Mesendoderm (in vitro differentiated cells): ENCODE results near the gene DNAAF1.
"Not testable (repeated sequence)": the region's sequence is repeated elsewhere in the genome, so short reads cannot be mapped to it uniquely, and the experiment has no call there.

Experiments used
- DNase-seq: peaks from one replicate; pipeline ENCODE4 v3.0.0; 2013
- H2AK5ac ChIP-seq: 2 replicates; pipeline ENCODE4 v1.6.1; 2013; ENCODE audit warnings: low read length, inconsistent platforms
- H2BK120ac ChIP-seq: 2 replicates; pipeline ENCODE4 v1.6.1; 2013; ENCODE audit warnings: low read depth, mild to moderate bottlenecking, low read length, moderate library complexity, mixed read lengths
- H2BK15ac ChIP-seq: replicated peaks from 2 replicates; pipeline ENCODE4 v1.6.1; 2013; ENCODE audit warnings: low read depth, mild to moderate bottlenecking, moderate library complexity
- H2BK5ac ChIP-seq: 2 replicates; pipeline ENCODE4 v1.6.1; 2013; ENCODE audit warnings: low read length, inconsistent platforms
- H3K18ac ChIP-seq: 2 replicates; pipeline ENCODE4 v1.6.1; 2013; ENCODE audit warnings: mild to moderate bottlenecking, low read length, mixed read lengths
- H3K23ac ChIP-seq: one replicate; pipeline ENCODE4 v1.6.1; 2013; ENCODE audit warnings: low read length
- H3K27ac ChIP-seq: 2 replicates; pipeline ENCODE4 v1.5.1; 2013; ENCODE audit warnings: low read depth, mild to moderate bottlenecking, inconsistent platforms, low read length, moderate library complexity
- H3K27me3 ChIP-seq: 2 replicates; pipeline ENCODE4 v1.6.1; 2013; ENCODE audit warnings: low read length, control low read depth, mild to moderate bottlenecking, inconsistent platforms; ENCODE audit not compliant: insufficient read depth, poor library complexity
- H3K36me3 ChIP-seq: 2 replicates; pipeline ENCODE4 v1.6.1; 2013; ENCODE audit warnings: low read length, inconsistent platforms; ENCODE audit not compliant: control insufficient read depth, insufficient read depth
- H3K4ac ChIP-seq: one replicate; pipeline ENCODE4 v1.6.1; 2013; ENCODE audit warnings: low read depth, mild to moderate bottlenecking, low read length, moderate library complexity
- H3K4me1 ChIP-seq: 2 replicates; pipeline ENCODE4 v1.6.1; 2013; ENCODE audit warnings: low read depth, low read length, inconsistent platforms; ENCODE audit not compliant: control insufficient read depth
- H3K4me2 ChIP-seq: 2 replicates; pipeline ENCODE4 v1.6.1; 2013; ENCODE audit warnings: low read length
- H3K4me3 ChIP-seq: 2 replicates; pipeline ENCODE4 v1.5.1; 2013; ENCODE audit warnings: mild to moderate bottlenecking, low read length
- H3K56ac ChIP-seq: one replicate; pipeline ENCODE4 v1.6.1; 2013; ENCODE audit warnings: low read length
- H3K79me1 ChIP-seq: 2 replicates; pipeline ENCODE4 v1.6.1; 2013; ENCODE audit warnings: low read length, inconsistent platforms
- H3K79me2 ChIP-seq: 2 replicates; pipeline ENCODE4 v1.6.1; 2013; ENCODE audit warnings: mild to moderate bottlenecking, low read length; ENCODE audit not compliant: control insufficient read depth, insufficient read depth
- H3K9ac ChIP-seq: 2 replicates; pipeline ENCODE4 v1.6.1; 2013; ENCODE audit warnings: low read length, inconsistent platforms
- H4K5ac ChIP-seq: one replicate; pipeline ENCODE4 v1.6.1; 2013; ENCODE audit warnings: low read length
- H4K8ac ChIP-seq: one replicate; pipeline ENCODE4 v1.6.1; 2013; ENCODE audit warnings: low read depth, mild to moderate bottlenecking, control low read depth, low read length, moderate library complexity
- WGBS: extraction: QIAGEN DNeasy Blood & Tissue Kit; methylation state at CpG from one replicate; pipeline ENCODE4 v1.1.7; 2013; ENCODE audit warnings: low lambda C conversion rate, missing lambda C conversion rate; ENCODE audit not compliant: insufficient coverage; ENCODE audit errors: extremely low coverage; 5-methylcytosine and 5-hydroxymethylcytosine counted together

Gene DNAAF1

GRCh38 chr16:84110527-84110926, 34.6 kb upstream of the DNAAF1 start:
- no peak overlapping the region for H3K27ac ChIP-seq
- H3K79me1 ChIP-seq: peaks cover 26% of the 10 kb centered on the region
- WGBS: 100% methylated on average over 1 of the region's 3 CpGs
- peaks cover 2% of the 10 kb centered on the region for H3K4me1 ChIP-seq
- no peak overlapping the region for H3K56ac ChIP-seq
- no peaks in the 10 kb centered on the region for H3K36me3 ChIP-seq
- H3K4me2 ChIP-seq: no peak overlapping the region
- no peak overlapping the region for H3K4ac ChIP-seq
- H3K9ac ChIP-seq: no peak overlapping the region
- no peak overlapping the region for H2BK5ac ChIP-seq
- peaks cover 67% of the 10 kb centered on the region for H3K79me2 ChIP-seq
- no peak overlapping the region for H2BK15ac ChIP-seq
- H2AK5ac ChIP-seq: no peak overlapping the region
- H4K5ac ChIP-seq: no peak overlapping the region
- no peak overlapping the region for H3K18ac ChIP-seq
- H3K4me3 ChIP-seq: no peak overlapping the region
- H2BK120ac ChIP-seq: no peak overlapping the region
- no peak for DNase-seq
- no peaks in the 10 kb centered on the region for H3K27me3 ChIP-seq
- H4K8ac ChIP-seq: no peak overlapping the region
- no peak overlapping the region for H3K23ac ChIP-seq

GRCh38 chr16:84111525-84111924, 33.6 kb upstream of the DNAAF1 start:
- Histone ChIP-seq H3K27me3 (no peaks in the 10 kb centered on the region), H4K8ac (no peak overlapping the region), H2BK120ac (no peak overlapping the region), H3K4ac (no peak overlapping the region), H3K4me2 (no peak overlapping the region), H4K5ac (no peak overlapping the region), H3K79me1 (peaks cover 23% of the 10 kb centered on the region), H3K9ac (no peak overlapping the region), H3K18ac (no peak overlapping the region), H3K27ac (no peak overlapping the region), H3K4me3 (no peak overlapping the region), H3K23ac (no peak overlapping the region), H2BK5ac (no peak overlapping the region), H3K79me2 (peaks cover 65% of the 10 kb centered on the region), H3K36me3 (no peaks in the 10 kb centered on the region), H3K56ac (no peak overlapping the region), H2BK15ac (no peak overlapping the region), H2AK5ac (no peak overlapping the region), H3K4me1 (peaks cover 2% of the 10 kb centered on the region)
- DNase-seq: no peak
- no CpG with 5 or more reads among the region's 3 CpGs for WGBS

DNA sequence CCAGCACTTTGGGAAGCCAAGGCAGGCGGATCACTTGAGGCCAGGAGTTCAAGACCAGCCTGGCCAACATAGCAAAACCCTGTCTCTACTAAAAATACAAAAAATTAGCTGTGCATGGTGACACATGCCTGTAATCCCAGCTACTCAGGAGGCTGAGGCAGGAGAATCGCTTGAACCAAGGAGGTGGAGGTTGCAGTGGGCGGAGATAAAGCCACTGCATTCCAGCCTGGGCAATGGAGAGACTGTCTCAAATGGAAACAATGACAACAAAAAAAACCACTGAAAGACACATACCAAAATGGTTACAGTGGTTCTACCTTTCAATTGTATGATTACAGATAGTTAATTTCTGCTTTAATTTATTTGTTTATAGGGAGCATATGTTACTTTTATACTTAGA, 33.2 kb upstream of the DNAAF1 start:
- not testable (repeated sequence) for H3K23ac ChIP-seq, H3K4me2 ChIP-seq, H2AK5ac ChIP-seq, H2BK120ac ChIP-seq, H3K27me3 ChIP-seq, H3K36me3 ChIP-seq, H3K27ac ChIP-seq, H2BK15ac ChIP-seq, H3K4me1 ChIP-seq, H3K56ac ChIP-seq, H2BK5ac ChIP-seq, H3K4ac ChIP-seq, H4K5ac ChIP-seq, H4K8ac ChIP-seq, H3K4me3 ChIP-seq, H3K9ac ChIP-seq, H3K18ac ChIP-seq
- DNase-seq: peak; percentile 68
- WGBS: no CpG with 5 or more reads among the region's 3 CpGs
- peaks cover 23% of the 10 kb centered on the region for H3K79me1 ChIP-seq
- H3K79me2 ChIP-seq: peaks cover 61% of the 10 kb centered on the region

GRCh38 chr16:84115919-84116719, 29.0 kb upstream of the DNAAF1 start:
- no peak overlapping the region for H2BK15ac ChIP-seq
- peak overlapping the region; percentile 93 for H3K56ac ChIP-seq
- no CpG with 5 or more reads among the region's 57 CpGs for WGBS
- no peaks in the 10 kb centered on the region for H3K36me3 ChIP-seq
- peaks cover 2% of the 10 kb centered on the region for H3K4me1 ChIP-seq
- peak overlapping the region; percentile 83 for H3K27ac ChIP-seq
- no peak overlapping the region for H3K23ac ChIP-seq
- no peak overlapping the region for H2BK120ac ChIP-seq
- peak overlapping the region; percentile 58 for H3K4me2 ChIP-seq
- peaks cover 2% of the 10 kb centered on the region for H3K79me1 ChIP-seq
- H4K8ac ChIP-seq: peak overlapping the region; percentile 66
- no peak overlapping the region for H2AK5ac ChIP-seq
- H3K18ac ChIP-seq: peak overlapping the region; percentile 96
- peaks cover 28% of the 10 kb centered on the region for H3K79me2 ChIP-seq
- H3K4me3 ChIP-seq: peak overlapping the region; percentile 96
- H3K9ac ChIP-seq: peak overlapping the region; percentile 92
- no peaks in the 10 kb centered on the region for H3K27me3 ChIP-seq
- H3K4ac ChIP-seq: peak overlapping the region; percentile 82
- H2BK5ac ChIP-seq: no peak overlapping the region
- no peak overlapping the region for H4K5ac ChIP-seq
- peak; percentile 67 for DNase-seq

DNA sequence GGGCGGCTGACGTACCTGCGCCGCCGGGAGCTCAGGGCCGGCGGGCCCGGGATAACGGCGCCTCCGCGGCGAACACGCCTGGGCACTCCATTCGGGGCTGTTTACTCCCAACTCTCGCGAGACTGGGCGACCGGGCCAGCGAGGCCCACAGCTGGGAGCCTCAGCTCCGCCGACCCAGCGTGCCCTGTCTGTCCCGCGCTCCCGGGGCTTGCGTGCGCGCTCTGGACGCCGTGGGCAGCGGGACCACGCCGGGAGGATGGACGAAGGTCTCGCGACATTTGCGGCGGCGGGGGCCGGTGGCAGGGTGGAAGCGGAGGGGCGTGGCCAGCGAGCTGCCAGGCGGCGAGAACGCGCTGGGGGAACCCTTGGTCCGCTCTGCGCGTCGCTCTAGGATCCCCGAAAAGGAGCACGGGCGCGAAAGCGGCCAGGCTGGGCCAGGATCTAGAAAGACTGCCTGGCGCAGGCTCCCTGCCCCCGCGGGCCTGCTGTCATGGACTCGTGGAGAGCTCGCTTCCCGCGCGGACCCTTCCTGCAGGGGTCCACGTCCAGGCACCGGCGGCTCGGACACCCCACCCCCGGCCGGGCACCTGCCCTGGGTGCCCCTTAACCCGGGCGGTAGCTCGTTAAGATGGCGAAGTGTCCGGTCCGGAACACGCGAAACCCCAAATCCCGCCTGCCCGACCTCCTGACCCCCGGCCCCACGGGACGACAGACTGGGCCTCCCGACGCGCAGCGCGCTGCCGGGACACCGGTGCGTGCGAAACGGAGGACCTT, 28.2 kb upstream of the DNAAF1 start, which contains the start of gene MBTPS1:
Gene MBTPS1 (minus strand): TSS at position 223 of the 774 bp plus-strand sequence. CDS start 15,159 bp downstream, outside the sequence.
- Histone ChIP-seq H3K27ac (peak within 1 kb of the TSS; percentile 83), H3K4me3 (peak within 1 kb of the TSS; percentile 96)
- no CpG with 5 or more reads among the region's 94 CpGs for WGBS

More for the DNA sequence above, 28.2 kb upstream of the DNAAF1 start, which contains the start of gene MBTPS1:
- Histone ChIP-seq H3K79me1 (no peaks in the 10 kb centered on the region), H3K18ac (peak within 1 kb of the TSS; percentile 96), H4K5ac (no peak within 1 kb of the TSS), H3K23ac (no peak within 1 kb of the TSS), H2AK5ac (no peak within 1 kb of the TSS), H3K79me2 (peaks cover 23% of the 10 kb centered on the region), H2BK5ac (no peak within 1 kb of the TSS), H3K36me3 (no peaks in the 10 kb centered on the region), H3K4me2 (peak within 1 kb of the TSS; percentile 67), H3K4ac (peak within 1 kb of the TSS; percentile 82), H3K27me3 (no peaks in the 10 kb centered on the region), H3K56ac (peak within 1 kb of the TSS; percentile 97), H4K8ac (peak within 1 kb of the TSS; percentile 95), H2BK15ac (no peak within 1 kb of the TSS), H3K4me1 (peaks cover 2% of the 10 kb centered on the region), H2BK120ac (no peak within 1 kb of the TSS), H3K9ac (peak within 1 kb of the TSS; percentile 96)
- DNase-seq: peak; percentile 99
